PC-3 (cell line): ENCODE data around the gene NLGN1. TPM values are rescaled to one million over a fixed set of nuclear protein-coding genes. Genes with fewer than 3 reads are reported as not detected.

Experiments used
- ATAC-seq: fragments of 200-7000 bp; cut with Tn5 transposase; 2 replicates; pipeline ENCODE4 v1.9.1; 2020; ENCODE audit warnings: mild to moderate bottlenecking, moderate library complexity
- BruUV-seq: library from RNA; stranded (reverse); fragments of 400-500 nt; replicated peaks from 2 replicates; lab custom pipeline; 2021; lab: Mats Ljungman, UMichigan
- CTCF ChIA-PET: fragments of 300-600 bp; sonication (Branson Sonifier 250); formaldehyde crosslinking; loops from one replicate; lab custom pipeline; 2022; ENCODE audit warnings: antibody characterized with exemption; lab: Charles Lee
- POLR2A ChIA-PET: fragments of 300-600 bp; sonication (Branson Sonifier 250); formaldehyde crosslinking; loops from one replicate; lab custom pipeline; 2022; ENCODE audit warnings: antibody characterized with exemption; ENCODE audit not compliant: unreplicated experiment; lab: Charles Lee
- DNase-seq: peaks from one replicate; pipeline ENCODE4 v3.0.0-alpha.2; 2015
- H2AFZ ChIP-seq: fragments of 300-600 bp; sonication (generic); 2 replicates; pipeline ENCODE4 v1.6.0; 2016; ENCODE audit warnings: antibody characterized with exemption, low read length
- H3F3A ChIP-seq: fragments of 300-600 bp; sonication (generic); one replicate; pipeline ENCODE4 v1.6.0; 2017; ENCODE audit warnings: antibody characterized with exemption, low read length, control low read depth, mild to moderate bottlenecking; ENCODE audit not compliant: unreplicated experiment
- H3K27ac ChIP-seq: fragments of 300-600 bp; sonication (generic); 2 replicates; pipeline ENCODE4 v1.5.1; 2016; ENCODE audit warnings: mild to moderate bottlenecking, low read length
- H3K27me3 ChIP-seq: fragments of 300-600 bp; sonication (generic); 2 replicates; pipeline ENCODE4 v1.6.1; 2016; ENCODE audit warnings: low read length, mixed read lengths
- H3K36me3 ChIP-seq: fragments of 300-600 bp; sonication (generic); 2 replicates; pipeline ENCODE4 v1.6.1; 2016; ENCODE audit warnings: low read depth, mixed run types, low read length, mixed read lengths
- H3K4me1 ChIP-seq: fragments of 300-600 bp; sonication (generic); 2 replicates; pipeline ENCODE4 v1.5.1; 2016; ENCODE audit warnings: low read length; ENCODE audit not compliant: insufficient read depth
- H3K4me2 ChIP-seq: fragments of 300-600 bp; sonication (generic); 2 replicates; pipeline ENCODE4 v1.6.0; 2016; ENCODE audit warnings: low read length
- H3K4me3 ChIP-seq: fragments of 300-600 bp; sonication (generic); 2 replicates; pipeline ENCODE4 v1.5.1; 2016; ENCODE audit warnings: mild to moderate bottlenecking, low read length, mixed read lengths
- H3K79me2 ChIP-seq: fragments of 300-600 bp; sonication (generic); 2 replicates; pipeline ENCODE4 v1.6.1; 2017; ENCODE audit warnings: low read length, mixed read lengths
- H3K9ac ChIP-seq: fragments of 300-600 bp; sonication (generic); 2 replicates; pipeline ENCODE4 v1.6.0; 2016; ENCODE audit warnings: mild to moderate bottlenecking, low read length
- H3K9me2 ChIP-seq: fragments of 300-600 bp; sonication (generic); replicated peaks from 2 replicates; pipeline ENCODE4 v1.6.1; 2016; ENCODE audit warnings: mixed run types, low read length, mixed read lengths
- H3K9me3 ChIP-seq: fragments of 300-600 bp; sonication (generic); 2 replicates; pipeline ENCODE4 v1.6.1; 2016; ENCODE audit warnings: low read length, mixed read lengths
- H4K20me1 ChIP-seq: fragments of 300-600 bp; sonication (generic); 2 replicates; pipeline ENCODE4 v1.6.1; 2016; ENCODE audit warnings: low read length, mixed read lengths
- CTCF ChIP-seq: fragments of 300-600 bp; sonication (generic); conservative IDR thresholded peaks from 2 replicates; pipeline ENCODE4 v1.5.1; 2017; ENCODE audit warnings: antibody characterized with exemption, low read depth, mild to moderate bottlenecking, low read length
- EZH2 ChIP-seq: fragments of 300-600 bp; sonication (generic); IDR thresholded peaks from one replicate; pipeline ENCODE4 v1.6.1; 2017; ENCODE audit warnings: antibody characterized with exemption, mild to moderate bottlenecking, low read length; ENCODE audit not compliant: unreplicated experiment
- EZH2phosphoT487 ChIP-seq: fragments of 300-600 bp; sonication (generic); IDR thresholded peaks from 2 replicates; pipeline ENCODE4 v1.6.1; 2018; ENCODE audit warnings: mild to moderate bottlenecking, antibody characterized with exemption, low read length, borderline replicate concordance
- intact Hi-C: fragments of 100-400 bp; cut with micrococcal nuclease; formaldehyde crosslinking; loops from 2 replicates; pipeline ENCODE4 v1.9.0; 2023
- total RNA-seq: library from RNA; depleted of rRNA; stranded (reverse); fragments of >200 nt; gene quantifications from 2 replicates; pipeline ENCODE4 v1.2.3, GENCODE V29; 2014

NLGN1 gene
- total RNA-seq, 1 experiment from 2014 or later, result 0.77 TPM

GRCh38 chr3:173796890-173797289 is 399.3 kb downstream of the NLGN1 start:
- no peaks in the 10 kb centered on the region; the same call in 1 of the 2 replicates for H3K27me3 ChIP-seq
- no peaks in the 10 kb centered on the region for H3K9me2 ChIP-seq
- no peaks in the 10 kb centered on the region for H3K4me1 ChIP-seq
- H3F3A ChIP-seq, result no peaks in the 10 kb centered on the region
- TF ChIP-seq EZH2phosphoT487 (no peak), EZH2 (no peak), CTCF (no peak)
- CTCF ChIA-PET, result no interaction called here
- DNase-seq (no peak), ATAC-seq (no peak)
- intact Hi-C loops, result no loop called here
- no peak overlapping the region for H3K27ac ChIP-seq
- no TSS peak for BruUV-seq
- H3K4me3 ChIP-seq, result no peak overlapping the region
- H3K9me3 ChIP-seq, result no peaks in the 10 kb centered on the region
- H3K79me2 ChIP-seq, result no peaks in the 10 kb centered on the region
- POLR2A ChIA-PET, result no interaction called here
- H2AFZ ChIP-seq, result no peak overlapping the region
- no peak overlapping the region for H3K9ac ChIP-seq
- no peaks in the 10 kb centered on the region for H3K36me3 ChIP-seq
- H4K20me1 ChIP-seq, result no peaks in the 10 kb centered on the region
- no peak overlapping the region for H3K4me2 ChIP-seq

GRCh38 chr3:173799060-173799816 is 401.7 kb downstream of the NLGN1 start:
- Histone ChIP-seq H3K4me1 (no peaks in the 10 kb centered on the region), H3K79me2 (no peaks in the 10 kb centered on the region), H3F3A (no peaks in the 10 kb centered on the region), H3K27me3 (no peaks in the 10 kb centered on the region; the same call in 1 of the 2 replicates), H4K20me1 (no peaks in the 10 kb centered on the region), H3K36me3 (no peaks in the 10 kb centered on the region), H3K4me2 (no peak overlapping the region), H3K27ac (no peak overlapping the region), H3K9me2 (no peaks in the 10 kb centered on the region), H3K9me3 (no peaks in the 10 kb centered on the region), H3K4me3 (no peak overlapping the region), H3K9ac (no peak overlapping the region), H2AFZ (no peak overlapping the region)
- no peak for DNase-seq
- ATAC-seq, result no peak
- intact Hi-C loops, result no loop called here
- no peak for TF ChIP-seq EZH2
- no peak for TF ChIP-seq EZH2phosphoT487
- no peak for TF ChIP-seq CTCF
- CTCF ChIA-PET, result no interaction called here
- POLR2A ChIA-PET, result no interaction called here
- no TSS peak for BruUV-seq

- ATAC-seq (no peak), DNase-seq (no peak)
- ChIA-PET CTCF (no interaction called here), POLR2A (no interaction called here)
- Histone ChIP-seq H3F3A (no peaks in the 10 kb centered on the region), H3K36me3 (no peaks in the 10 kb centered on the region), H2AFZ (no peak overlapping the region), H3K9me2 (no peaks in the 10 kb centered on the region), H3K9ac (no peak overlapping the region), H3K4me2 (no peak overlapping the region), H3K79me2 (no peaks in the 10 kb centered on the region), H3K9me3 (no peaks in the 10 kb centered on the region), H3K4me1 (no peaks in the 10 kb centered on the region), H4K20me1 (no peaks in the 10 kb centered on the region), H3K27me3 (no peaks in the 10 kb centered on the region; the same call in 1 of the 2 replicates), H3K27ac (no peak overlapping the region), H3K4me3 (no peak overlapping the region)
- TF ChIP-seq EZH2phosphoT487 (no peak), CTCF (no peak), EZH2 (no peak)
- no TSS peak for BruUV-seq
- intact Hi-C loops, result no loop called here
Observed at GRCh38 chr3:173800154-173800553, 402.6 kb downstream of the NLGN1 start.
